ENCODE results near the gene BRMS1.
A peak's percentile ranks its signal among the peaks of the same experiment; 100 is the strongest.
"Not testable (repeated sequence)": the region's sequence is repeated elsewhere in the genome, so short reads cannot be mapped to it uniquely, and the experiment has no call there.

BRMS1 gene

DNA sequence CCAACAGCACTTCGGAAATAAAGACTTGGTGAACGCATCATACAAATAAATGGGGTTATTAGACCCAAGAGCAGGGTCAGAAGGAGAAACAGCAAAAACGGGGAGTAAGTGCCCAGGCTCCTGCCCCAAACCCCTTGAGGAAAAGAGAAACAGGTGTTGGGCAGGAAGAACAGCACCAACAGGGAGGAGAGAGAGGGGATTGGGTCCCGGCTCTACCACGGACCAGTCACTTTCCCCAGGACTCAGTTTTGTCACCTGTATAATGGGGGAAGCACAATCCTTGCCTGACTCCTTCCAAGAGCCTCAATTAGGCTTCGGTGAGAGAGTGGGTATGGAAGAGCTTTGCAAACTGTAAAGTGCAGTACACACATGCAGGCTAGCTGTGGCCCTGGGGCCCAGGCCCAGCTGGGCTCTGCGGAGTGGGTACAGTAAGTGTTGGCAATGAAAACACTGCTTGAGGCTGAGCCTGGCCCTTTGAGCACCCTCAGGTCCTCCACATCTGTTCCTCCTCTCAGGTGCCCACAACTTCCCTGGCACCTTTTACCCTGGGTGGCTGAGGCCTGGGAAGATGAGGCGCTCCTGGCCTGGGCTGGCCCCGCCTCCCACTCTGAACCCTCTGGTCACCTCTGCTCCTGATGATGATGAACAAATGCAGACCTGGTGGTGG is 17.7 kb upstream of the BRMS1 start:
- DNase-seq, result no peak

DNA sequence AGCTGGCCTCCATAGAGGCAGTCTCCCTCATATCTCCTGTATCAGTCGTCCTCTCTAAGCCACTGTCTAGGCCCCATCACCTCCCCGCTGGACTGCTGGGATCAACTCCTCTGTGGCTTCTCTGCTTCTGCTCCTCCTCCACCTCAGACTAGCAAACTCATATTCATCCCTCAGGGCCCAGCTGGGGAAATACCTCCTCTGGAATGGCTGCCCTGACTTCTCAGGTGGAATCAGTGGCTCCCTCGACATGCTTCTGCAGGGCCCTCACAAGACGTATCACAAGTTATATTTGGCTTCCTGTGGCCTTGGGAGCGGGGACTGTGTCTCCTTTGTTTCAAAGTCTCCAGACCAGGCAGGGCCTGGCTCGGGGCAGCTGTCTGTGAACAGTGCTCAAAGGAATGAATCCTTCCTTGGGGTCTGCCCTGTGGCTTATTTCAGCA is 16.6 kb upstream of the BRMS1 start:
- DNase-seq, result no peak

DNA sequence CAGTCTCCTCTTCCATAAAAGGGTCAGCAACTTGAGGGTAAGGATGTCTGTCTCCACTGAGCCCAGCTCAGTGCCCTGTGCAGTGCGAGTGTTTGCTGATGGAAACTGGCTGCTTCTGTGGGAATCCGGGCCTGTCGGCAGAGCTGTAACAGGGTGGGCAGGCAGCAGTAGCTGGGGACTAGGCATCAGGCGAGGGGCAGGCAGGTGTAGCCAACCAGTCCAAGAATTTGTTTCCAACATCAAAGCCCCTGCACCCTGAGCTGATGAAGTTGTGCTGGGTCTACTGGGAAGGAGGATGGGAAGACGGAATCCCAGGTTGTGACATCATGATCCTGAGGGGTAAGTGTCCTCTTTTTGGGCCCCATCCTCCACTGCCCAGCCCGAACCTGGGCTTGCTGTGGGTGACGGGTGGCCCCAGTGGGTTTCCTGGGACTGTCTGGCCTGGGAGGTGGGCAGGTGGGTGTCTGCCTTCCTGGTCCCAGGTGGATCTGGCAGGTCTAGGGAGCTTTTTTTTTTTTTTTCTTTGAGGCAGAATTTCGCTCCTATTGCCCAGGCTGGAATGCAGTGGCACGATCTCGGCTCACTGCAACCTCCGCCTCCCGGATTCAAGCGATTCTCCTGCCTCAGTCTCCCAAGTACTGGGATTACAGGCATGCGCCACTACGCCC is 15.6 kb upstream of the BRMS1 start:
- no peak for DNase-seq

DNA sequence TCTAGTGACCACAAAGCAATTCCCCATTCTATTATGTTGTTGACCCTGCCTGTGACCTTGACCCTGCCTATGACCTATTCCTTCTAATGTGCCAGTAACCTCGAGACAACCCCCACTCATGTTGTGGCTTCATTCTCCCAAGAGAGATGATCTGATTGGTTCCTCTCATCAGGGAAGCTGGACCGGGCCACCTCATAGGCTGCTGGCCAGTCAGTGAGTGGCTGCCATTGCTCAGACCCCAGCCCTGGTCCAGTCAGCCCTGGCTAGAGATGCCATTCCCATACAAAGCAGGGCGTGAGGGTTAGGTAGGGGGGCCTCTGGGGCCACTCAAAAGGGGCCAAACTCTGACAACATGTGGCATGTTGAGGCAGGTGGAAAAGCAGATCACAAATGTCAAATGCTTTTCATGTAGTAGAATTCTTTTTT is 14.8 kb upstream of the BRMS1 start:
- DNase-seq, result no peak

DNA sequence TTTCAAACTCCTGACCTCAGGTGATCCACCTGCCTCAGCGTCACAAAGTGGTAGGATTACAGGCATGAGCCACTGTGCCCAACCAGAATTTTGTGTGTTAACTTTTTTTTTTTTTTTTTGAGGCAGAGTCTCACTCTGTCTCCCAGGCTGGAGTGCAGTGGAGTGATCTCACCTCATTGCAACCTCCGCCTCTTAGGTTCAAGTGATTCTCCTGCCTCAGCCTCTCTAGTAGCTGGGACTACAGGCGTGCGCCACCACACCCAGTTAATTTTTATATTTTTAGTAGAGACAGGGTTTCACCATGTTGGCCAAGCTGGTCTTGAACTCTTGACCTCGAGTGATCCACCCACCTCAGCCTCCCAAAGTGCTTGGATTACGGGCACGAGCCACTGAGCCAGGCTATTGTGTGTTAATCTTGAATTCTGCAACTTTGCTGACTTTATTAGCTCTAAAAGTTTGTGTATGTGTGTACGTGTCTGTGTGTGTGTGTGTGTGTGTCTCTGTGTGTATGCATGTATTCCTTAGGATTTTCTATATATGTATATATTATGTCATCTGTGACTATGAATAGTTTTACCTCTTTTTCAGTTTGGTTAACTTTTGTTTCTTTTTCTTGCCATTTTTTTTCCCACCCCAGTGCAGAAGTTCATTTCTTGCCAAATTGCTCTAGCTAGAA is 5.8 kb upstream of the BRMS1 start:
- not testable (repeated sequence) for DNase-seq

DNA sequence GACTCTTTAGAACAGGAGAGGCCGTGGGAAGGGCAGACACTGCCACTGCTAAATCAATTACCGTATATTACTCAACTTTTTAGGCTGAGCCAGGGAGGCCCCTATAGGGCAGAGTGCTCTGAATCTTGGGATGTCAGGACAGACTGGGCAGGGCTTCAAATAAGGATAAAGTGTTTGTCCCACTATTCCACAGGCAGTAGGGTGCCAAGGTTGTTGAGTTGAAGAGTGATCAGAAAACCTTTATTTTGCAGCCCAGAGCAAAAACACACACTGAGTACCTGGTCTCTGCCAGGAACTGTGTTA is 4.1 kb upstream of the BRMS1 start:
- no peak for DNase-seq

DNA sequence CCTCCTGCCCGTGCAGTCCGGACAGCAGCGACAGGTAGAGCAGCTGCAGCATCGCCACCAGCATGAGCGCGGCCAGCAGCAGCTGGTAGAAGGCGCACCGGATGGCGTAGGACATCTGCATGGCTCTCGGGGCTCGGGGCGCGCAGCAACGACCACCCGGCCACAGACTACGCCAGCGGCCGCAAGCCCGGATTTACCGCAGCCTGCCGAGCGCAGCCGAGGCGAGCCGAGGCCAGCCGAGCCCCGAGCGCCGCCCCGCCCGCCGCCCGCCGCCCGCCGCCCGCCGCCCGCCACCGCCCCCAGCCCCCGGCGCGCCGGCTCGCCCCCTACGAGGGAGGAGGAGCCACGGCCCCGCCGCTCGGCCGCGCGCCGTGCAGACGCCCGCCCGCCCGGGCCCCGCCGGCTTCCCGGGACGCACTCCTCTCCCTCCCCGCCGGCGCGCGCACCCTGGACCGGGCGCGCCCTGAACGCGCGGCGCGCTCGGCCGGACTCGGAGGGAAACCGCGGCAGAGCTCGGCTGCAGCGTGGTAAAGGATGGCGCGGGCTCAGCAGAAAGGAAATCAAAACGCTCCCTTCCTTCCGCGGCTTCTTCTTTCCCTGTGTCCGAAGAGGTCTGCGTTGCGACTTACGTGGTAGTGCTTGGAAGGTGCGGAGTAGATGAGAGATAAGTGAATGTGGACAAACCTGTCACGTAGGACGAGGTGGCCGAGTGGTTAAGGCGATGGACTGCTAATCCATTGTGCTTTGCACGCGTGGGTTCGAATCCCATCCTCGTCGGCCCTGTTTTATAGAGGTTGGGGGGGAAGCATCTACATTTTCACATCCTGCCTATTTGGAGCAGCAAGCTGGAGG is 2.7 kb upstream of the BRMS1 start, which contains the start of gene B4GAT1:
TSS of gene B4GAT1 (minus strand) at position 205 of the 852 bp plus-strand sequence. CDS start at position 121, 84 bp downstream.
- peak; percentile 75 to 77 for DNase-seq

DNA sequence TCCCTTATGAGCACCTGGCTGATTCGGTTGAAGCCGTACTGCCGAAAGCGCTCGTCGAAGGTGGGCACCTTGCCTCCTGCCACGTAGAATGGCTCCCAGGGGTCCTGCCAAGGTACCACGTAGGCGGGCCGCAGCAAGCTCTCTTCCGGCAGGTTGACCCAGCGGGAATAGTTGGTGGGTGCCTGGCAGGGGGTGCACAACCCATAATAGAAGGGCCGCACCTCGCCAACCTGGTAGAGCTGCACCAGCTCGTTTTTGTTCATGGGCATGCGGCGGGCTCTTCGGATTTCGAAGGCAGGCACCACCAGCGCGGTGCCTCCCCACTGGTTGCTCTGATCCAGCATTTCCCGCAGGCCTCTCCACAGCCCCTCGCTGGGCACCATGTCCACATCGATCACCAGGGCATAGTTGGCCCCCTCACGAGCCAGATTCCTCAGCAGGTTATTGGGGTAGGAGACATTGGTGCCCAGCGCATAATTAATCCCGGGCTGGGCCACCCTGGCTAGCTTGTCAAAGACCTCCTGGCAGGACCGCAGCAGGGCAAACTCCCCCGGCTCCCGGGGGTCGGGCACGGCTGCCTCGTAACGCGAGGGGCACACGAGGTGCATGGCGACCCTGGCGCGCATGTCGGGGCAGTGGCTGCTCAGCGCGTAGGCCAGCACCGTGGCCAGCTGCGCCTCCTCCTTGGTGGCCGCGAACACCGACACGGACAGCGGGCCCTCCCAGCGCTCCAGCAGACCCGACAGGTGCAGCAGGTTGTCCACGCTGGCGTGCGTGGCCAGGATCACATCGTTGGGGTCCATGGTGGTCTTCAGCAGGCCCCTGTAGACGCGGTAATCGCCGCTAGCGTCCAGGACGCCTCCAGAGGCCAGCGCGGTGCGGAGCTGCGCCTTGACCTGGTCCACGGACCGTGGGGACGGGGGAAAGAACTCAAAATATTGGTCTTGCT is 1.8 kb upstream of the BRMS1 start:
- no peak for DNase-seq

DNA sequence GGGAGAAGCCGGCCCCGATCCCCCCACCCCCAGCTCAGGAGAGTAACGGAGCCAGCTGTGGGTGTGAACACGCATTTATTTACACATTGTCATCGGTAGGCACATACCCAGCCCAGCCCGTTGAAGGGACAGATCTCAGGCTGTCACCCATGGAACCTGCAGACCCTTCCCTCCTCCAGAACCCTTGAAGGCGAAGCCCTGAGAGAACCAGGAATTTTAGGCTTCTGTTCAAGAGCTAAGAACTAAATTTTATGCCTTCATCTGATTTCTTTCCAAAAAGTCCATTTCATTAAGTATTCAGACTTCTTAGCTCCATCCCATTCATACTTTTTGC is 379 bp upstream of the BRMS1 start:
- no peak for DNase-seq

DNA sequence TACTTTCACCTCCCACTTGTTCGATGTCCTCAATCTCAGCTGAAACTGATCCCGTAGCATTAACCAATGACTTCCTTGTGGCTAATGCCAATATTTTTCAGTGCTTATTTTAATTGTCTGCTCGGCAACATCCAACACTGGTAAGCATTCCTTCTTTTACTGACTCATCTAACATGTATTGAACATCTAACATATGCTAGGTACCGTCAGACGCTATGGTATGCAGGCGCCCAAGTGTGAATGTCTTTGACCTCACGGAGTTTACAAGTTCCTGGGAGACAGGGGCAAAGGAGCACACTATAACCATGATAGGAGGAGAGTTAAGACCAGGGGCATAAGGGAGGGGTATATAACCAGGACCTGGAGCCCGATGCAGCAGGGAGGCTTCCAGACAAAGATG is 1.7 kb downstream of the BRMS1 start:
- DNase-seq, result no peak

DNA sequence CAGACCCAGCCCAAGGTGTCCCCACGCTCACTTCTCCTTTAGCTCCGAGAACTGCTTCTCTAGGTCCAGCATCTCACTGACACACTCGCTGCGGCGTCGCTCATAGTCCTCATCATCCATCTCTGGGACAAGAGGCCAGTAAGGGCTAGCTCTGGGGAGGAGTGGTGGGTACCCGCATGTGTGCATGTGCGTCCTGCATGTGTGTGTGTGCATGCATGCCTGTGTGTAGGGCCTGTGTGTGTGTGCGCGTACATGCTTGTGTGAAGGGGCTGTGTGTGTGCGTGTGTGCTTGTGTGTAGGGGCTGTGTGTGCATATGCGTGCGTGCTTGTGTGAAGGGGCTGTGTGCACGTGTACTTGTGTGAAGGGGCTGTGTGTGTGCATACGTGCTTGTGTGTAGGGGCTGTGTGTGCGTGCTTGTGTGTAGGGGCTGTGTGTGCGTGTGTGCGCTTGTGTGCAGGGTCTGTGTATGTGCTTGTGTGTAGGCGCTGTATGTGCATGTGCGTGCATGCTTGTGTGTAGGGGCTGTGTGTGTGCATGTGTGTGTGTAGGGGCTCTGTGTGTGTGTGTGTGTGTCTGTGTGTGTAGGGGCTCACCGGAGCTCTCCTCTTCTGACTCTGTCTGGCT is 3.3 kb downstream of the BRMS1 start:
- DNase-seq, result no peak

DNA sequence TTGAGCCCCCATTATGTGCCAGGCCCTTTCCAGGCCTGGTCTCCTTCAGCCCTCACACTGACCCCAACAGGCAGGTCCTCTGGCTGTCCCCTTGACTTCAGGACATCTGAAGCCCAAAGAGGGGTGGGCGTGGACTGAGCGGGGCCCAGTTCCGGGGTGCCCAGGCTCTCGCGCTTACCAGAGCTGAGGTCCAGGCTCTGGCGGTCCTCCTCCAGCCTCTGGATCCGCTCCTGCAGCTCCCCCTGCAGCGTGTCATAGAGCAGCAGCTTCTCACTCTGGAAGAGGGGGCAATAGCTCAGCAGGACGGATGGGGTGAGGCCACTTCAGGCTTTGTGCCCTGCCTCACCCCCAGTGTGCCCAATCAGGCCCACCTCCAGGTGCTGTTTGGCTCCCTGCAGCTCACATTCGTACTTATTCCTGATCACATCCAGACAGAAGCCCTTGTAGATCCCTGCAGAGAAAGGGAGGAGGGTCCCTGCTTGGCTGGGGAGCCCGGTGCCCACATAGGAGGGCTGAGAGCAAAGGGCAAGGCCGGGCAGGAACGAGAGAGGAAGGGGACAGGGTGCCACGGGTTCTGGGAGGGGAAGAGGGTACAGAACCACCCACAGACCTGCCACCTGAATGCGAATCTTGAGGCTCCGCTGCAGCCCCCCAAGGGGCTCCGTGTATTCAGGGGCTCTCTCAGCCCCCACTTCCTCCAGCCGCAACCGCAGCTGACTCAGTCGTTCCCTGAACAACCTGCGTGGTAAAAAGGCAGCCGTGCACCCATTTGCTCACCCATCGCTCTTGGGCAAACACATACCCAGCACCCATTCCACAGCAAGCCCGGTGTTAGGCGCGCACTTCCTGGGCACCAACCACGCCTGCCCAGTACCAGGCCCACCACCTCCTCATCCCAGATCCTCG is 4.1 kb downstream of the BRMS1 start:
- DNase-seq, result no peak

DNA sequence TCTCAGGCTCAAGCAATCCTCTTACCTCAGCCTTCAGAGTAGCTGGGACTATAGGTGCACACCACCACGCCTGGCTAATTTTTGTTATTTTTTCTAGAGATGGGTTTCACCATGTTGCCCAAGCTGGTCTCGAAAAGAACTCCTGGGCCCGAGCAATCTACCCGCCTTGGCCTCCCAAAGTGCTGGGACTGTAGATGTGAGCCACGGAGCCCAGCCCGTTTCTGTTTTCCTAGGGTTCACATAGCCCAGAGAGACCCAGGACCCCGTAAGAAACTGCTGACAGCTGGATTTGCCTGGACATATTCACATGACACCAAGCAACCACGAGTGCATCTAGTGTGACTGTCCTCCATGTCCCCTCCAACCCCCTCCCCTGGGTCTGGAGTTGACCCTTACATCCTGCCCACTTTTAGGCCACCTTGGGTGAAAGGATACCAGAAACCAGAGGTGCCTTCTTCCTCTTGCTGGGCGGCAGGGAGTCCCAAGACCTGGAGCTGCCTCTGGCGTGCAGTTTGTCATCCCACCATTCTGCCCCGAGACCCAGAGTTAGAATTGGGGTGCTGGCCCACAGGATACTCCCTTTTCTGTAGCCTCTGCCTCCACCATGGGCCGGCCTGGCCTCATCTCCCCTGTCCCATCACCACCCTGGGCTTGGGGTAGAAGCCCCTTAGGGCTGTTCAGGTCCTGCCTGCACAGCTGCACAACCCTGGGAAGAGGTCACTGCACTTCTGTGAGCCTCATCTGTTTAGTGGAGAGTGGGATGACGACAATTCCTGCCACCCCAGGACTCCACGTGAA is 5.0 kb downstream of the BRMS1 start:
- DNase-seq, result no peak

DNA sequence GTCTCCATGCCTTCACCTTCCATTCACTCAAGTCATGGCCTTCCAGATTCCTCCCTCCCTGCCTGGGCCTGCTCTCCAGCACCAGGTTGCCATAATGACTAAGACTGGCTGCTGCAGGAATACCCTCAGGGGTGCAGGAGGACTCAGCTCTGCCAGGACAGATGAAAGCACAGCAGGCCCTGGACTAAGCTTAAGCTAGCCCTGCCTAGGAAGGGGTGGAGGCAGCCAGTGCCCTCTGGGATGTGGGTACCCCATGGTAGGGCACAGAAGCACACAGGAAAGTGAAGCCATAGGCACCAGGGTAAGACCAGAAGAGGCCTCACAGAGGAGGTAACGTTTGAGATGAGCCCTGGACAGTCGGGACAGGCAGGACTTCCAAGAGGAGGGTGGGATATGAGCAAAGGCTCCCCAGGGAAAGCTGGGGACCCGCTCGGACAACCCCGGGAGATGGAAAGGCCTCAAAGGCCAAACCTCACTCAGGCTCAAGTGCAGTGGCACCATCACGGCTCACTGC is 5.7 kb downstream of the BRMS1 start:
- DNase-seq, result no peak

DNA sequence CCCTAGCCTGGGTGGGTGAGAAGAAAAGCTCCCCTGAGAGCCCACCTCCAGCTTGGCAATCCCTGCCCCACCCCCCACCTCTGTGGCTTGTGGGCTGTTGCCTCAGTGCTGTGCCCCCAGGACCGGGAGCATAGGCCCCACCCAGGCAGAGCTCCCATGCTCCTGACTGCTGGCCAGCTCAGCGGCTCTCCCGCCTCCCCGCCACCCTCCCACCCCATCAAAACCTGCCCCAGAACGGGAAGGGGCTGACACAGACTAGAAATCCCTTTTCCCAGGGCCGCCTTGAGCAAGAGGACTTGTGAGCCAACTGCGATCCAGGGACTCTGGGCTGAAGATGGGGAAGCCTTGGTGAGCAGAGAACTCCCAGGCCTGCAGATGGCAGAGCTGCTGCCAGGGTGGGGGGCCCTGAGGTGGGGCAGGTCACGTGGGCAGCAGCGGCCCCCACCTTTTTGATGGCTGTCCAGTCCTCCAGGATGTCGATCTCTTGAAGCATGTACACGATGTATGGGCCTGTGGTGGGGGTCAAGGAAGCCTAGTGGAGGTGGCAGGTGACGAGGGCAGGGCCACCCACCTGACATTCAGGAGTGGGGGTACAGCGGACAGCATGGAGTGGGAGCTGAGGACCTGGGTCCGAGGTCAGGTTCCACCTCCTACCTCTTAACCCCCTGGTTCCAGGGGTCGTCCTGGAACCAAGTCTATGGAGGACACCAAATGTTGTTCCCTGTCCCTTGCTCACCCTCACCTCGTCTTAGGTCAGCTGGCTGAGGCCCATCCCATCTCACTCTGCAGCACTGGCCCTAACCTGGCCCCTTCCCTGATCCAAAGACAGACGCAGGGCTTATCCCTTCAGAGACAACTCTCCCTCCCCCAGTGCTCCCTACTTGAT is 6.4 kb downstream of the BRMS1 start:
- no peak for DNase-seq

DNA sequence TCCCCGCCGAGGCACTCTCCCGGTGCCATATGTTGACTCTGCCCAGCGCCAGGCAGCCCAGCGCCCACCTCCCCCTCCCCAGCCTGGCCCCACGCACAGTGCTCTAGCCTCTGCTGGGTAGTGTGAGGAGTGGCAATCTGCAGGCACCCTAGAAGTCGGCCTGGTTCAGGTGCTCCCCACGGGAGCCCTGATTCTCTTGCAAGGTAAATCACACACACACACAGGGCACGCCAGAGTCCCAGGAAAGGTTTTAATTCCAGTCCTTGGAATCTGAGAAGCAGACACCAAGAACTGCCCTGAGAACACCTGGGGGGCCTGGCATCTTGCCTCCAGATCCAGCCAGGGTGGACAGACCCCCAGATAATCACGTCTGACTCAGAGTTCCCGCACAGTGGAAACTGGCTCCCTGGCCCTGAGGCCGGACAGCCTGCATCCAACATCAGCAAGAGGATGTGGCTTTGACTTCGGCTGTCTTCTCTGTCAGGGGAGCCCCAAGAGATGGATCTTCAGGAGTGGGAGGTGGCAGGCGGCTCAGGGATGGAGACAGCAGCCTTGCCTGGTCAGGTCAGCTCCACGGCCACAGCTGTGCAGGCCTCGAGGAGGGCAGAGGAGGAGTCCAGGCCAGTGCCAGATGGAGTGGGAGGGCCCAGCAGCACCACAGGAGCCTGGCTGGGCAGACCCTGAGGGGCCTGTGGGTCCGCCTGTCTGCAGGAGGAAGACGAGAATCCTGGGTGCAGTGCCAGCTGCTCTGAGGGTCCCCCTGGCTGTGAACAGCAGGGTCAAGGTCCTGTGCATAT is 7.6 kb downstream of the BRMS1 start:
- no peak for DNase-seq
